H1 (cell line): ENCODE results near the gene LRP11. TPM values are rescaled to one million over a fixed set of nuclear protein-coding genes. Genes with fewer than 3 reads are reported as not detected.

ENCODE experiments used
- CBX5 ChIP-seq: fragments of 300-800, 300-1000 bp; sonication (generic); IDR thresholded peaks from 2 replicates; pipeline ENCODE4 v1.7.1; 2016; ENCODE audit warnings: antibody characterized with exemption, low read length, low read depth
- CHD2 ChIP-seq: IDR thresholded peaks from 2 replicates; pipeline ENCODE4 v1.6.1; 2012; ENCODE audit warnings: low read length, improper control_type of control experiment
- CREB1 ChIP-seq: IDR thresholded peaks from 2 replicates; pipeline ENCODE4 v1.6.1; 2012; ENCODE audit warnings: inconsistent platforms
- EZH2 ChIP-seq: fragments of 200-600 bp; sonication (generic); IDR thresholded peaks from 2 replicates; pipeline ENCODE4 v1.7.1; 2012; ENCODE audit warnings: low read depth, mild to moderate bottlenecking, moderate library complexity, low read length, inconsistent platforms; ENCODE audit not compliant: severe bottlenecking
- HDAC2 ChIP-seq, 2 experiments: fragments of 300-600 bp in 1 of 2; sonication (generic) in 1 of 2; IDR thresholded peaks; 2 replicates each; pipeline ENCODE4 v1.6.1; 2011 to 2012; ENCODE audit warnings: low read depth in 2 of 2, low read length in 2 of 2, mild to moderate bottlenecking in 2 of 2, moderate library complexity in 2 of 2, borderline replicate concordance in 1 of 2, inconsistent platforms in 1 of 2
- JUN ChIP-seq: IDR thresholded peaks from 2 replicates; pipeline ENCODE4 v1.6.1; 2011; ENCODE audit warnings: low read depth, mild to moderate bottlenecking, improper control_type of control experiment, low read length
- RNF2 ChIP-seq: fragments of 200-900, 300-1000 bp; sonication (generic); IDR thresholded peaks from 2 replicates; pipeline ENCODE4 v1.7.1; 2016; ENCODE audit warnings: borderline replicate concordance, low read depth, mild to moderate bottlenecking, antibody characterized with exemption, low read length; ENCODE audit not compliant: poor library complexity, severe bottlenecking; ENCODE audit errors: missing control alignments
- polyA plus RNA-seq, 7 experiments: library from polyadenylated mRNA; depleted of rRNA in 3 of 7; stranded (reverse) in 5 of 7; unstranded in 2 of 7; fragments of >200 nt in 5 of 7; fragments of 200-250 nt in 2 of 7; gene quantifications; 1 replicate in 5 of 7; 2 replicates in 1 of 7; 4 replicates in 1 of 7; pipeline versions ENCODE4 v1.2.1 to v1.2.3, GENCODE V29; 2011 to 2013; ENCODE audit warnings: missing spikeins in 2 of 7, mixed read lengths in 2 of 7
- total RNA-seq: library from RNA; stranded (reverse); fragmentation: NEBNext Ultra II Directional; extraction: Animal tissue kit (Norgen Biotek cat#: 25700); gene quantifications from 2 replicates; pipeline ENCODE4 v1.2.1, GENCODE V29; 2021

The LRP11 gene
- total and polyA plus RNA-seq, 2 of the 8 experiments (the other 6 are each of a cell fraction or from before 2014, with no cell fraction given) = 11.0 to 20.0 TPM

- TF ChIP-seq CREB1 (no peak), CBX5 (no peak), JUN (no peak), CHD2 (no peak), EZH2 (no peak), RNF2 (no peak), HDAC2 (IDR thresholded peaks at IDR 0.05; ENCODE audit: borderline replicate concordance in 1 of 2, low read depth in 2 of 2, low read length in 2 of 2) (no peak)
These were observed 33.9 kb upstream of the LRP11 start, which contains the start of gene RAET1E (continued) for GRCh38 chr6:149897855-149898744.
